Suprapubic skin (tissue), 3 donors: ENCODE results near the gene SLC9A7.

Experiments used
- EP300 ChIP-seq: sonication (generic); formaldehyde crosslinking; IDR thresholded peaks from one replicate; pipeline ENCODE4 v1.6.1; 2017; ENCODE audit warnings: antibody characterized with exemption
- POLR2A ChIP-seq, 2 donors: fragments of 450-650 bp; IDR thresholded peaks; one replicate each; pipeline ENCODE4 v1.6.1; 2017; ENCODE audit warnings: antibody characterized with exemption in 2 of 2, mild to moderate bottlenecking in 2 of 2, moderate library complexity in 2 of 2
- TF ChIP-seq, protein P1 (sequence below), 2 donors: fragments of 200-600 bp in 1 of 2; fragments of 450-650 bp in 1 of 2; sonication (generic) in 1 of 2; IDR thresholded peaks; one replicate each; pipeline ENCODE4 v1.5.1; 2016 to 2019; ENCODE audit warnings: antibody characterized with exemption in 2 of 2, mild to moderate bottlenecking in 1 of 2, moderate library complexity in 1 of 2

DNA sequence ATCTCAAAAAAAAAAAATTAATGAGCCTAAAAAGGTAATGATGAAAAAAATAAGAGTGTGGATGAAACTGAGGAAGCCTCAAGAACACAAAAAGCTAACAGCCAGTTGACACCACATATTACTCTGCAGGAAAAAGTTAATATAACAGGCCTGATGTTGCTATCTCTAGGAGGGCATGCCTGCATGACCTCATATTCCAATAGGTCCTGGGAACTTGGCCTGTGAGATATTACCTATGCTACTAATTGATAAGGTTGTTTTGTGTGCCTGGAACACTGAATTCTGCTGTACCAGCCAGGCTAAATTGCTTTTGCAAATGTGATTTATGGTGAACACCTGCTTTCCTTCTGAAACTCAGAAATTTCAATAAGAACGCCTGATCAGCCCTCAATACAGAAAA lies 15.9 kb downstream of the SLC9A7 start:
- TF ChIP-seq, protein P1, sequence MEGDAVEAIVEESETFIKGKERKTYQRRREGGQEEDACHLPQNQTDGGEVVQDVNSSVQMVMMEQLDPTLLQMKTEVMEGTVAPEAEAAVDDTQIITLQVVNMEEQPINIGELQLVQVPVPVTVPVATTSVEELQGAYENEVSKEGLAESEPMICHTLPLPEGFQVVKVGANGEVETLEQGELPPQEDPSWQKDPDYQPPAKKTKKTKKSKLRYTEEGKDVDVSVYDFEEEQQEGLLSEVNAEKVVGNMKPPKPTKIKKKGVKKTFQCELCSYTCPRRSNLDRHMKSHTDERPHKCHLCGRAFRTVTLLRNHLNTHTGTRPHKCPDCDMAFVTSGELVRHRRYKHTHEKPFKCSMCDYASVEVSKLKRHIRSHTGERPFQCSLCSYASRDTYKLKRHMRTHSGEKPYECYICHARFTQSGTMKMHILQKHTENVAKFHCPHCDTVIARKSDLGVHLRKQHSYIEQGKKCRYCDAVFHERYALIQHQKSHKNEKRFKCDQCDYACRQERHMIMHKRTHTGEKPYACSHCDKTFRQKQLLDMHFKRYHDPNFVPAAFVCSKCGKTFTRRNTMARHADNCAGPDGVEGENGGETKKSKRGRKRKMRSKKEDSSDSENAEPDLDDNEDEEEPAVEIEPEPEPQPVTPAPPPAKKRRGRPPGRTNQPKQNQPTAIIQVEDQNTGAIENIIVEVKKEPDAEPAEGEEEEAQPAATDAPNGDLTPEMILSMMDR (IDR thresholded peaks at IDR 0.05): no peak
- TF ChIP-seq EP300: no peak
- TF ChIP-seq POLR2A (IDR thresholded peaks at IDR 0.05): no peak
